CD4-positive, alpha-beta memory T cell (primary cell): Measurements from ENCODE around the gene CDC6. TPM values are rescaled to one million over a fixed set of nuclear protein-coding genes. Genes with fewer than 3 reads are reported as not detected.
A peak's percentile ranks its signal among the peaks of the same experiment; 100 is the strongest.

Experiments
- CTCF ChIA-PET: fragments of 350-600 bp; sonication (Branson Sonifier 250); formaldehyde crosslinking; loops from one replicate; lab custom pipeline; 2021; ENCODE audit warnings: inconsistent platforms; ENCODE audit not compliant: partially characterized antibody; lab: Charles Lee
- POLR2A ChIA-PET: fragments of 350-600 bp; sonication (Branson Sonifier 250); formaldehyde crosslinking; loops from one replicate; lab custom pipeline; 2021; ENCODE audit not compliant: partially characterized antibody; lab: Charles Lee
- DNase-seq, 5 donors: peaks; one replicate each; pipeline versions ENCODE4 v3.0.0 to v3.0.0-alpha.2; 2020 to 2022; ENCODE audit warnings: mixed read lengths in 1 of 5
- H3K27ac ChIP-seq: one replicate; pipeline ENCODE4 v1.7.0; 2013; ENCODE audit warnings: low read depth, low read length
- H3K27me3 ChIP-seq: 2 replicates; pipeline ENCODE4 v1.7.0; 2013; ENCODE audit warnings: mild to moderate bottlenecking, low read length, moderate library complexity; ENCODE audit not compliant: insufficient read depth
- H3K36me3 ChIP-seq: 2 replicates; pipeline ENCODE4 v1.7.0; 2013; ENCODE audit warnings: mild to moderate bottlenecking, low read length, moderate library complexity; ENCODE audit not compliant: insufficient read depth
- H3K4me1 ChIP-seq: 2 replicates; pipeline ENCODE4 v1.7.0; 2013; ENCODE audit warnings: mild to moderate bottlenecking, low read length, moderate library complexity; ENCODE audit not compliant: insufficient read depth
- H3K4me3 ChIP-seq, 2 donors: one replicate each; pipeline ENCODE4 v1.7.0; 2013; ENCODE audit warnings: low read length in 2 of 2, mild to moderate bottlenecking in 1 of 2
- H3K9me3 ChIP-seq, 2 donors: one replicate each; pipeline ENCODE4 v1.7.0; 2013; ENCODE audit warnings: low read length in 2 of 2, control low read depth in 1 of 2; ENCODE audit not compliant: control insufficient read depth in 1 of 2
- H3K27ac Mint-ChIP-seq, 7 donors: one replicate each; pipeline ENCODE4 v1.8.0; 2020 to 2021; ENCODE audit warnings: mixed read lengths in 7 of 7, mild to moderate bottlenecking in 6 of 7, inconsistent platforms in 3 of 7, moderate library complexity in 3 of 7
- H3K27me3 Mint-ChIP-seq, 2 donors: one replicate each; pipeline ENCODE4 v1.8.0; 2020 to 2021; ENCODE audit warnings: mixed read lengths in 2 of 2
- H3K36me3 Mint-ChIP-seq, 2 donors: one replicate each; pipeline ENCODE4 v1.8.0; 2020 to 2021; ENCODE audit warnings: mixed read lengths in 2 of 2, inconsistent platforms in 1 of 2, mild to moderate bottlenecking in 1 of 2
- H3K4me1 Mint-ChIP-seq, 4 donors: one replicate each; pipeline ENCODE4 v1.8.0; 2020 to 2021; ENCODE audit warnings: mixed read lengths in 4 of 4, mild to moderate bottlenecking in 1 of 4
- H3K4me3 Mint-ChIP-seq, 8 donors: one replicate each; pipeline ENCODE4 v1.8.0; 2020 to 2021; ENCODE audit warnings: mixed read lengths in 8 of 8, mild to moderate bottlenecking in 7 of 8, moderate library complexity in 6 of 8, inconsistent platforms in 3 of 8
- H3K9me3 Mint-ChIP-seq, 8 donors: one replicate each; pipeline ENCODE4 v1.8.0; 2020 to 2021; ENCODE audit warnings: mixed read lengths in 8 of 8, mild to moderate bottlenecking in 5 of 8, inconsistent platforms in 3 of 8, moderate library complexity in 1 of 8
- intact Hi-C: fragments of 100-400 bp; cut with micrococcal nuclease; formaldehyde crosslinking; loops from one replicate; pipeline ENCODE4 v1.15.1; 2023
- polyA plus RNA-seq, 2 donors: library from polyadenylated mRNA; unstranded; fragments of 300-500 nt; fragmentation: Illumina TruSeq; gene quantifications; one replicate each; pipeline ENCODE4 v1.2.3, GENCODE V29; 2021
- total RNA-seq, 2 experiments: library from RNA; stranded (reverse); gene quantifications; one replicate each; pipeline ENCODE4 v1.2.3, GENCODE V29; 2021

The CDC6 gene
- total and polyA plus RNA-seq, 4 experiments from 2014 or later: 0.61 to 2.1 (median 0.79) TPM

GRCh38 chr17:40321961-40322357 is 34.3 kb downstream of the CDC6 start:
- peaks cover 84% of the 10 kb centered on the region for H3K4me1 ChIP-seq
- peak overlapping the region; percentile 99 for H3K27ac ChIP-seq
- intact Hi-C loops: loop anchor here (5.0 kb wide), 2 partner anchors 290 to 550 kb away; no protein-coding TSS in a partner anchor
- Mint-ChIP-seq H3K27me3 (peaks cover 1 to 3% of the 10 kb centered on the region in 2 donors), H3K4me1 (peaks cover 58 to 95% (median 71%) of the 10 kb centered on the region in 4 donors), H3K4me3 (peak overlapping the region; percentile 91 to 98 (median 96)), H3K27ac (peak overlapping the region; percentile 96 to 100 (median 99)), H3K9me3 (peaks cover 0 to 3% (median 0%) of the 10 kb centered on the region in 8 donors), H3K36me3 (peaks cover 0 to 43% of the 10 kb centered on the region in 2 donors)
- no peaks in the 10 kb centered on the region for H3K36me3 ChIP-seq
- H3K27me3 ChIP-seq: no peaks in the 10 kb centered on the region
- peak overlapping the region; percentile 80 to 95 for H3K4me3 ChIP-seq
- DNase-seq: no peak
- ChIA-PET POLR2A (interaction anchor here (0.6 to 37.1 kb wide), 17 partner anchors 11 to 1367 kb away, joined by 3 to 1054 read pairs (median 4); partner anchors contain the start of genes EIF1, NR1D1, RARA and TOP2A), CTCF (interaction anchor here (1.2 to 18.7 kb wide), 5 partner anchors 12 to 33 kb away, joined by 3 to 252 read pairs (median 13); partner anchors contain the start of gene RARA)
- H3K9me3 ChIP-seq: no peaks in the 10 kb centered on the region

GRCh38 chr17:40322358-40323315 is 35.0 kb downstream of the CDC6 start:
- intact Hi-C loops: loop anchor here (5.0 kb wide), 2 partner anchors 290 to 550 kb away; no protein-coding TSS in a partner anchor
- H3K4me1 ChIP-seq: peaks cover 84% of the 10 kb centered on the region
- no peaks in the 10 kb centered on the region for H3K27me3 ChIP-seq
- Mint-ChIP-seq H3K4me1 (peaks cover 59 to 95% (median 71%) of the 10 kb centered on the region in 4 donors), H3K4me3 (peak overlapping the region; percentile 91 to 98 (median 96)), H3K27ac (peak overlapping the region; percentile 96 to 100 (median 99)), H3K36me3 (peaks cover 0 to 46% of the 10 kb centered on the region in 2 donors), H3K27me3 (peaks cover 1 to 3% of the 10 kb centered on the region in 2 donors), H3K9me3 (peaks cover 0 to 3% (median 0%) of the 10 kb centered on the region in 8 donors)
- ChIA-PET POLR2A (interaction anchor here (0.6 to 37.1 kb wide), 26 partner anchors 11 to 1366 kb away, joined by 3 to 1054 read pairs (median 4); partner anchors contain the start of genes EIF1, NR1D1, RARA and TOP2A), CTCF (interaction anchor here (0.6 to 18.7 kb wide), 6 partner anchors 16 to 210 kb away, joined by 3 to 252 read pairs (median 8); partner anchors contain the start of gene RARA)
- H3K36me3 ChIP-seq: no peaks in the 10 kb centered on the region
- peak overlapping the region; percentile 99 for H3K27ac ChIP-seq
- peak overlapping the region; percentile 80 to 95 for H3K4me3 ChIP-seq
- no peaks in the 10 kb centered on the region for H3K9me3 ChIP-seq
- DNase-seq: peak; percentile 97 to 98 (median 98)

- intact Hi-C loops: loop anchor here (5.0 kb wide), 2 partner anchors 289 to 551 kb away; no protein-coding TSS in a partner anchor
- POLR2A ChIA-PET: interaction anchor here (0.8 to 37.1 kb wide), 18 partner anchors 13 to 289 kb away, joined by 3 to 1054 read pairs (median 7); partner anchors contain the start of genes NR1D1, RARA, TOP2A and WIPF2
- Histone ChIP-seq H3K36me3 (no peaks in the 10 kb centered on the region), H3K27ac (peak overlapping the region; percentile 99), H3K9me3 (no peaks in the 10 kb centered on the region), H3K27me3 (no peaks in the 10 kb centered on the region), H3K4me1 (peaks cover 91% of the 10 kb centered on the region), H3K4me3 (peak overlapping the region; percentile 80 to 95)
- Mint-ChIP-seq H3K9me3 (peaks cover 0 to 3% (median 0%) of the 10 kb centered on the region in 8 donors), H3K4me3 (peak overlapping the region; percentile 91 to 98 (median 96)), H3K27me3 (peaks cover 1 to 3% of the 10 kb centered on the region in 2 donors), H3K27ac (peak overlapping the region; percentile 96 to 100 (median 99)), H3K36me3 (peaks cover 0 to 46% of the 10 kb centered on the region in 2 donors), H3K4me1 (peaks cover 65 to 97% (median 77%) of the 10 kb centered on the region in 4 donors)
- peak; percentile 73 to 97 (median 81) for DNase-seq
- CTCF ChIA-PET: interaction anchor here (0.9 to 18.7 kb wide), 8 partner anchors 16 to 211 kb away, joined by 3 to 252 read pairs (median 4); partner anchors contain the start of genes RARA and TOP2A
Measured at GRCh38 chr17:40323391-40324381, 36.0 kb downstream of the CDC6 start.

GRCh38 chr17:40325156-40326013 is 37.7 kb downstream of the CDC6 start:
- H3K4me1 Mint-ChIP-seq: peaks cover 63 to 97% (median 83%) of the 10 kb centered on the region in 4 donors
- Histone ChIP-seq H3K9me3 (no peaks in the 10 kb centered on the region), H3K4me1 (peaks cover 92% of the 10 kb centered on the region), H3K36me3 (no peaks in the 10 kb centered on the region), H3K27ac (peak overlapping the region; percentile 99), H3K4me3 (peak overlapping the region; percentile 19 to 56), H3K27me3 (no peaks in the 10 kb centered on the region)
- H3K27me3 Mint-ChIP-seq: peaks cover 1 to 3% of the 10 kb centered on the region in 2 donors
- H3K9me3 Mint-ChIP-seq: peaks cover 0 to 3% (median 0%) of the 10 kb centered on the region in 8 donors
- DNase-seq: peak in 3 of 5 donors; percentile 36 to 77 (median 47)
- peak overlapping the region; percentile 96 to 100 (median 99) for H3K27ac Mint-ChIP-seq
- intact Hi-C loops: loop anchor here (1.0 to 2.0 kb wide), 3 partner anchors 7 to 23 kb away; no protein-coding TSS in a partner anchor
- H3K4me3 Mint-ChIP-seq: peak overlapping the region; percentile 72 to 98 (median 93)
- H3K36me3 Mint-ChIP-seq: peaks cover 0 to 32% of the 10 kb centered on the region in 2 donors
- ChIA-PET CTCF (interaction anchor here (0.9 to 18.7 kb wide), 7 partner anchors 9 to 236 kb away, joined by 3 to 252 read pairs (median 16); partner anchors contain the start of gene RARA), POLR2A (interaction anchor here (0.7 to 37.1 kb wide), 9 partner anchors 14 to 1363 kb away, joined by 3 to 1054 read pairs (median 3); partner anchors contain the start of genes EIF1, NR1D1, RARA and TOP2A)

- intact Hi-C loops: loop anchor here (1.0 to 2.0 kb wide), 3 partner anchors 8 to 23 kb away; no protein-coding TSS in a partner anchor
- CTCF ChIA-PET: interaction anchor here (0.9 to 18.7 kb wide), 8 partner anchors 10 to 235 kb away, joined by 3 to 252 read pairs (median 10); partner anchors contain the start of gene RARA
- peaks cover 2 to 35% of the 10 kb centered on the region in 2 donors for H3K36me3 Mint-ChIP-seq
- peaks cover 0 to 3% (median 0%) of the 10 kb centered on the region in 8 donors for H3K9me3 Mint-ChIP-seq
- POLR2A ChIA-PET: interaction anchor here (0.7 to 37.1 kb wide), 12 partner anchors 15 to 1362 kb away, joined by 3 to 1054 read pairs (median 3); partner anchors contain the start of genes EIF1, RARA, TOP2A and WIPF2
- peak overlapping the region; percentile 72 to 98 (median 91) for H3K4me3 Mint-ChIP-seq
- peaks cover 64 to 97% (median 82%) of the 10 kb centered on the region in 4 donors for H3K4me1 Mint-ChIP-seq
- H3K4me3 ChIP-seq: peak overlapping the region; percentile 19 to 56
- peaks cover 1 to 3% of the 10 kb centered on the region in 2 donors for H3K27me3 Mint-ChIP-seq
- H3K4me1 ChIP-seq: peaks cover 92% of the 10 kb centered on the region
- H3K9me3 ChIP-seq: no peaks in the 10 kb centered on the region
- H3K27ac Mint-ChIP-seq: peak overlapping the region; percentile 96 to 100 (median 99)
- peak; percentile 68 to 90 (median 71) for DNase-seq
- no peaks in the 10 kb centered on the region for H3K27me3 ChIP-seq
- H3K27ac ChIP-seq: peak overlapping the region; percentile 99
- H3K36me3 ChIP-seq: peaks cover 3% of the 10 kb centered on the region
Measured at GRCh38 chr17:40326014-40326831, 38.5 kb downstream of the CDC6 start.
